Left hindlimb (tissue), 1 donor: ENCODE data around the gene REL.
"Not testable (repeated sequence)": the region's sequence is repeated elsewhere in the genome, so short reads cannot be mapped to it uniquely, and the experiment has no call there.

ENCODE experiments used
- DNase-seq: peaks from one replicate; pipeline ENCODE4 v3.0.0-alpha.2; 2018

The REL gene

DNA sequence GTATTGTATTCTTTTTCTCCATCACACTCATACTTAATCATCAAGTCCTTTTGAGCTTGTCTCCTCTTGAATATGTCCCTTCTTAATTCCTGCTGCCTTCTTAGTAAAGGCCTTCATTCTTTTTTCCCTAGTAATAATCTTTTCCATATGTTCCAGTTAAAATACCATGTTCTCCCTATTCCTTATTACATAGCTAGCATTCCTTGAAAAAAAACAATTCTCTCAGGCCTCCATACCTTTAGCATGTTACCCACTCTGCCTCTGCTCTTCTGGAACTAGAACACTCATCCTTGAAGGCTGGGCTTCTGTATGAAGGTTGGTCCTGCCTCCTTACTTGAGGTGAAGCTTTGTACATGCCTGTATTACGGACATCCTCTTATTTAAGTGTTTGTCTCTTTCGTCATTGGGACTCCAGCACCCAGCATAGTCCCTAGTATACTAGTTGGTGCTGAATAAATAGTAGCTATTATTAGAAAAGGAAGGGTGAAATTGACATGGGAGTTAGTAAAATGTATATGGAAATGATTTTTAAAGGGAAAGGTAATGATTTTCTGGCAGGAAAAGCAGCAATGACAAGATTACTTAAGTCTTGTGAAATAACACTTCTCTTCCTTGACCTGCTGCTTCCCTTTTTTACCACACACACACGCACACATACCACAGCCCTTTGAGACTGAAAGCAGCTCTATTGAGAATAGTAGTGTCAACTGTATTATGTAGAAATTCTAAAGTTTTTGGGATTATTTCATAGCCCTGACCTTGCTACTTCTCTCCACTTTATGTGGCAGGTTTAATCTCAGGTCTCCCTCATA lies 45.6 kb downstream of the REL start:
- DNase-seq, result no peak

- not testable (repeated sequence) for DNase-seq
Observed at GRCh38 chr2:60932061-60932460, 50.7 kb downstream of the REL start.

DNA sequence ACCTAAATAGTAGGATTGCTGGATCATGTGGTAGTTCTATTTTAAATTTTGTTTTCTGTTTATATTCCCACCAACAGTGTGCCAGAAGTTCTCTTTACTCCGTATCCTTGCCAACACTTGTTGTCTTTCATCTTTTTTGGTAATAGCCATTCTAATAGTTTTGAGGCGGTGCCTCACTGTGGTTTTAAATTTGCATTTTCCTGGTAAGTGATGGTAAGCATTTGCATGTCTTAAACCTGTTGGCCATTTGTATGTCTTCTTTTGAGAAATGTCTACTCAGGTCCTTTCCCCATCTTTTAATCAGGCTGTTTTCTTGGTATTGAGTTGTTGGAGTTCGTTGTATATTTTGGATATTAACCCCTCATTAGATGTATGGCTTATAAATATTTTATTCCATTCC lies 51.6 kb downstream of the REL start:
- no peak for DNase-seq

- DNase-seq, result no peak
Observed at GRCh38 chr2:60934165-60934722, 52.9 kb downstream of the REL start.

- DNase-seq, result no peak
Observed at GRCh38 chr2:60936757-60937156, 55.4 kb downstream of the REL start.

DNA sequence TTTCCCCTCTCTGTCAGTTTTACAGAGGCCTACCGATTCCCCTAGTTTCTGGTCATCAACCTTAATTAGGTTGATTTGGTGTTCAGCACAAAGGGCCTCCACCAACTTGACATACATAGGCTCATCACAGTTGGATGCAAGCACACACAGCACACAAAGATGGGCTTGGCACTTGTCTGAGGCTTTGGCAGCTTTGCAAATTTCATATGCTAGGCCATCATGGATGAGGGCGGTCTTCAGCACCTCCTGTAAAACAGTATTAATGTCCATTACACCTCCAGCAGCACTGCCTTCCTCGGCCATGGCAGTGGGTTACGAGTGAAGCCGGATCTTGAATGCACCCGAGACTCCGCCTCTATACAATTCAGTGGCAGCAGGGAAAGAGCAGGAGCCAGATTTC lies 56.9 kb downstream of the REL start:
- no peak for DNase-seq

DNA sequence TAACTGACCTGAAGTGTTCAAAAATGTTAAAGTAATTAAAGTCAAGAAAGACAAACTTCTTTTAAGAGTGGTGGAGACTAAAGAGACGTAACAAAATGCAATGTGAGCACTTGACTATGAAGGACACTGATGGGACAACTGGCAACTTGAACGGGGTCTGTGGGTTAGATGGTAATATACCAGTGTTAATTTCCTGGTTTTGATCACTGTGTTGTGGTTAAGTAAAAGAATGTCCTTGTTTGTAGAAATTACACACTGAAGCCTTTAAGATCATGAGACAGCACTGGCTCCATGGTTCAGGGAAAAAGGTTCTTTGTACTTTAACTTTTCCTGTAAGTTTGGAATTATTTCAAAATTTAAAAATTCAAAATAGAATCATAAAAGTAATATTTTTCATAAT lies 58.2 kb downstream of the REL start:
- DNase-seq, result no peak

- DNase-seq, result no peak
Observed at GRCh38 chr2:60945341-60945740, 64.0 kb downstream of the REL start.

GRCh38 chr2:60947056-60947455 lies 65.7 kb downstream of the REL start:
- DNase-seq, result no peak

- no peak for DNase-seq
Observed at GRCh38 chr2:60948161-60948560, 66.8 kb downstream of the REL start.

- DNase-seq, result no peak
Observed at GRCh38 chr2:60948926-60949579, 67.7 kb downstream of the REL start.

GRCh38 chr2:60954139-60954538 lies 72.8 kb downstream of the REL start:
- no peak for DNase-seq

GRCh38 chr2:60957224-60957623 lies 75.8 kb downstream of the REL start:
- no peak for DNase-seq

- no peak for DNase-seq
Observed at GRCh38 chr2:60957643-60958042, 76.3 kb downstream of the REL start.

DNA sequence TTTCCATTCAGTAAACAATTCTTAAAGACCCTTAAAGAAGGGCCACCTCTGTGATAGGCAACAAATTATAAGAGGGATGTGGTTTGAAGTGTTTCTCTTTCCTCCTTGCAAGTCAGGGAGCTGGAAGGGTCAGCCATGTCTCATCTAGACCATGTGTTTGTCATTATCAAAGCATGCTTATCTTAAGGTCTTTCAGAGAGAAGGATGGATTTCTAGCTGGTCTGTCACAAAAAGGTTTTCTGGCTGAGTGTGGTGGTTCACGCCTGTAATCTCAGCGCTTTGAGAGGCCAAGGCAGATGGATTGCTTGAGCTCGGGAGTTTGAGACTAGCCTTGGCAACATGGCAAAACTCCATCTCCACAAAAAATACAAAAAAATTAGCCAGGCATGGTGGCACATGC lies 77.0 kb downstream of the REL start:
- DNase-seq, result no peak

DNA sequence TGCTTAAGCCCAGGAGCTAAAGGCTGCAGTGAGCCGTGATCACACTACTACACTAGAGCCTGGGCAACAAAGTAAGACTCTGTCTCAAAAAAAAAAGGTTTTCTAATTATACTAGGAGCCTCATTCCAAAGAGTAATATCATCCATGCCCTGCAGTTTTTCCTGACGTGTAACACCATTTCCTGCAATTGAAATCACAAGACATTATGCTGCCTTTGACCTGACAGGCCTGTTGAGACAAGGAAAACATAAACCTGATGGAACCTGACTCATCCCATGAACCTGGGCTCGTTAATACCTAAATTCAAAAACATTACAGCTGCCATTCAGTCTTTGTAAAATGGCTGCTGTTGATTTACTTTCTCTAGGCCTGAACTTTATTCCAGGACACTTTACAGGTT lies 77.4 kb downstream of the REL start:
- no peak for DNase-seq

GRCh38 chr2:60959501-60959900 lies 78.1 kb downstream of the REL start:
- DNase-seq, result no peak

- no peak for DNase-seq
Observed at GRCh38 chr2:60960706-60961105, 79.3 kb downstream of the REL start.

DNA sequence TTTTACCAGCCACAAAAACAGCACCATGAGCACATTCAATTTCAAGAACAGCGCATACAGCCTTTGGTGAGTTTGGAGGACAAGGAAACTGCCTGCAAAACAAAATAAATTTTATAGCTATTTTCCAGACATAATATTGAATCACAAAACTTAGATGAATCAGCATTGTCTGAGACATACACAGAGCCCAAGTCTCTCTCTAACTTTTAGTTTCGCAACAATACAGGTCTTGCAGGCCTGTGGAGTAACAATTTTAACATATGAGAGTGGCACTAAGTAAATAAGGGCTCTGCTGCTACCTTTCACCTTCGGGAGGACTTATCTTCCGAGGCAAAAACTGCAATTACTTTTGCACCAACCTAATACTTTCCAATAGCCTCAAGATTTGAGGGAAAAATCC lies 80.1 kb downstream of the REL start:
- DNase-seq, result no peak

GRCh38 chr2:60962528-60962927 lies 81.2 kb downstream of the REL start:
- no peak for DNase-seq

DNA sequence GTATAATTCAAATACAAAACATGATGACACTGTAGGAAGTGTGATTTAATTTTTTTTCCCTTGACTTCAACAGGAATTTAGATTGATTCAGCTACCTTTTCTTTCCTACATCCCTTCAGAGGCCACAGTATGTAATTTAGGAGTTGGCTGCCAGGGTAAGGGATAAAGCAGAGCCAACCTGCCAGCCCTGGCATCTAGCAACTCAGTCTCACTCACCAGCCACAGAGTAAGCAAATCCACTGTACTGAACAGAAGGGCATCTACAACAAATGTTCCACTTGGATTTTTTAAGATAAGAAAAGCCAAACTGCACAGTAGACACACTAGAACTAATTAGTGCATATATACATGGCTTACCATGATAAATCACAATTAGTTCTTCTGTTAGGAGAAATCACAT lies 81.8 kb downstream of the REL start:
- DNase-seq, result no peak

- DNase-seq, result no peak
Observed at GRCh38 chr2:60964651-60965498, 83.5 kb downstream of the REL start.

DNA sequence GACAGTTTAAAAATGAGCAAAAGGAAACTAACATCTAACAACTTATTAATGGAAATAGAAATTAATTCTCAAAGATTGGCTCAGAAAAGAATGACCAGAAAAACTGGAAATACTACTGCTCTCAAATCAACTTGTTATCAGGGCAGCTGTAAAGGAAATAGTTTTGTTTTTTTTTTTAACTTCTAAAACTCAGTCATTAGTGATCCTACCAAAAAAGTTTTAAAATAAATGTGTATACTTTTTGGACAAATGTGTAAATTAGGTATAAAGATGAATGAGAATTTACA lies 84.1 kb downstream of the REL start:
- DNase-seq, result no peak
